DMS 273 (cell line): Measurements from ENCODE around the gene STARD9.
"Not testable (repeated sequence)": the region's sequence is repeated elsewhere in the genome, so short reads cannot be mapped to it uniquely, and the experiment has no call there.

Experiments used
- DNase-seq: peaks from one replicate; lab custom pipeline; 2025; ENCODE audit not compliant: unreplicated experiment; lab: John Stamatoyannopoulos, UW

The STARD9 gene

GRCh38 chr15:42759093-42759492 lies 183.7 kb downstream of the STARD9 start:
- DNase-seq: no peak

GRCh38 chr15:42760759-42761158 lies 185.4 kb downstream of the STARD9 start:
- DNase-seq: no peak

- not testable (repeated sequence) for DNase-seq
These were observed 186.4 kb downstream of the STARD9 start for GRCh38 chr15:42761813-42762212.

GRCh38 chr15:42764154-42764731 lies 188.8 kb downstream of the STARD9 start:
- not testable (repeated sequence) for DNase-seq

- not testable (repeated sequence) for DNase-seq
These were observed 190.7 kb downstream of the STARD9 start for GRCh38 chr15:42766109-42766508.
